ENCODE data around the gene OGA. TPM values are rescaled to one million over a fixed set of nuclear protein-coding genes. Genes with fewer than 3 reads are reported as not detected.

The OGA gene
- total RNA-seq, 2 donors from 2014 or later, result 41.6 to 50.9 TPM

DNA sequence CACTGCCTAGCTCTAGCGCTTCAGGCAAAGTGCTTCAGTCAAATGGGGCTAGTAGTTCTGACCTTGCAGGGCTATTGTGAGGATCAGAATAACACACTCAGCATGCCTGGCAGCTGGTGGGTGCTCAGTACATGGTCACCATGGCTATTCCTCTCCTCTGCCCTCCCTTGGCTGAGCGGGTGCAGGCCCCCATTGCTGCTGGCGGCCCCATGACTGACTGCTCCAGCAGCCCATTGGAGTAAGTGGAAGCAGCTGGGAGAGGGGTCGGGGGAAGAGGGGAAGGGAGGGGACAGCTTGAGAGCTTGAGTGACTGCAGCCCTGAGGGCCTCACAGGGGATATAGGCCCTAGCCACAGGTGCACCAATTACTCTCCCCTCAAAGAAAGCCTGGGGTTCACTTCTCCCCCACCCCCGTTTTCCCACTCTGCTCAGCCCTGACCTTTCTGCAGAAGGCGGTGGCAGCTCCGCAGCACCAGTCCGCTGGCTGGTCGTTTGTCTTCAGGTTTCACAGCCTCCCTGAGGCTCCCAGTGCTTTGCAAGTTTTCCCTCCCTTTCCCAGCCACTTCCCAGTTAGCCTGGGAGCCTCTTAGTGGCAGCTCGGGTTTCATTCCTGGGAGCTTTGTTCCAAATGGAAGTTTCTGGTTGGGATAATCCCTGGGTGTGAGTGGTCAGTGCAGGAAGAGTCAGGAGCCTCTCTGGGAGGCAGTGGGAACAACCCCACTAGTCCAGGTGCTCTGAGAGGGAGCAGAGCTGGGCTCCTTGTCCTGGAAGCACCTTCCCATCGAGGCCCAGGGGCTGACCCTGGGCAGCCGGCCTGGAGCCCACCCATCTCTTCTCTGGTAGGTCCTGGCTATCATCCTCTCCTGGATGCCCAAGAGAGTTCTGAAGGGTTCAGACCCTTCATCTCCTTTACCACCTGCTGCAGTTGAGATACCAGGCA lies 58.7 kb downstream of the OGA start:
- no peaks in the 10 kb centered on the region for H3K4me1 ChIP-seq
- H3K27ac ChIP-seq, result no peak overlapping the region
- no peak overlapping the region for H3K4me3 ChIP-seq
- no peak for TF ChIP-seq CTCF (IDR thresholded peaks at IDR 0.05)
- H3K36me3 ChIP-seq, result no peaks in the 10 kb centered on the region
- no peaks in the 10 kb centered on the region for H3K9me3 ChIP-seq
- no peaks in the 10 kb centered on the region for H3K27me3 ChIP-seq
- no peak for DNase-seq (ENCODE audit: low spot score)

GRCh38 chr10:101758858-101759257 lies 59.4 kb downstream of the OGA start:
- no peaks in the 10 kb centered on the region for H3K9me3 ChIP-seq
- H3K27me3 ChIP-seq, result no peaks in the 10 kb centered on the region
- no peak for DNase-seq (ENCODE audit: low spot score)
- no peak for TF ChIP-seq CTCF (IDR thresholded peaks at IDR 0.05)
- no peak overlapping the region for H3K4me3 ChIP-seq
- H3K27ac ChIP-seq, result no peak overlapping the region
- H3K36me3 ChIP-seq, result no peaks in the 10 kb centered on the region
- H3K4me1 ChIP-seq, result no peaks in the 10 kb centered on the region

- TF ChIP-seq CTCF (IDR thresholded peaks at IDR 0.05), result no peak
- H3K27me3 ChIP-seq, result no peaks in the 10 kb centered on the region
- H3K4me1 ChIP-seq, result no peaks in the 10 kb centered on the region
- H3K27ac ChIP-seq, result no peak overlapping the region
- no peaks in the 10 kb centered on the region for H3K9me3 ChIP-seq
- H3K4me3 ChIP-seq, result no peak overlapping the region
- H3K36me3 ChIP-seq, result no peaks in the 10 kb centered on the region
- no peak for DNase-seq (ENCODE audit: low spot score)
These were observed 66.0 kb downstream of the OGA start for GRCh38 chr10:101752241-101752640.

GRCh38 chr10:101749047-101750016 lies 68.9 kb downstream of the OGA start:
- no peaks in the 10 kb centered on the region for H3K36me3 ChIP-seq
- no peak for DNase-seq (ENCODE audit: low spot score)

GRCh38 chr10:101748496-101748895 lies 69.7 kb downstream of the OGA start:
- no peaks in the 10 kb centered on the region for H3K9me3 ChIP-seq
- H3K4me3 ChIP-seq, result no peak overlapping the region
- no peak overlapping the region for H3K27ac ChIP-seq
- H3K4me1 ChIP-seq, result no peaks in the 10 kb centered on the region
- H3K27me3 ChIP-seq, result no peaks in the 10 kb centered on the region
- TF ChIP-seq CTCF (IDR thresholded peaks at IDR 0.05), result no peak
- H3K36me3 ChIP-seq, result no peaks in the 10 kb centered on the region
- no peak for DNase-seq (ENCODE audit: low spot score)

More at GRCh38 chr10:101749047-101750016, 68.9 kb downstream of the OGA start:
- H3K9me3 ChIP-seq, result no peaks in the 10 kb centered on the region
- H3K27ac ChIP-seq, result no peak overlapping the region
- H3K27me3 ChIP-seq, result no peaks in the 10 kb centered on the region
- H3K4me1 ChIP-seq, result no peaks in the 10 kb centered on the region
- no peak overlapping the region for H3K4me3 ChIP-seq
- TF ChIP-seq CTCF (IDR thresholded peaks at IDR 0.05), result no peak

Measured in right atrium auricular region (tissue), 2 donors.